Fibroblast of upper back skin (primary cell): ENCODE measurements around the gene TLL2.
"Not testable (repeated sequence)": the region's sequence is repeated elsewhere in the genome, so short reads cannot be mapped to it uniquely, and the experiment has no call there.

Experiments
- DNase-seq: peaks from one replicate; pipeline ENCODE4 v3.0.0-alpha.2; 2013

Gene TLL2

GRCh38 chr10:96513698-96514561 lies at the start of gene TLL2:
TSS of gene TLL2 (minus strand) at chr10:96513926. CDS start at chr10:96513685, 241 bp downstream.
- peak; percentile 87 for DNase-seq

DNA sequence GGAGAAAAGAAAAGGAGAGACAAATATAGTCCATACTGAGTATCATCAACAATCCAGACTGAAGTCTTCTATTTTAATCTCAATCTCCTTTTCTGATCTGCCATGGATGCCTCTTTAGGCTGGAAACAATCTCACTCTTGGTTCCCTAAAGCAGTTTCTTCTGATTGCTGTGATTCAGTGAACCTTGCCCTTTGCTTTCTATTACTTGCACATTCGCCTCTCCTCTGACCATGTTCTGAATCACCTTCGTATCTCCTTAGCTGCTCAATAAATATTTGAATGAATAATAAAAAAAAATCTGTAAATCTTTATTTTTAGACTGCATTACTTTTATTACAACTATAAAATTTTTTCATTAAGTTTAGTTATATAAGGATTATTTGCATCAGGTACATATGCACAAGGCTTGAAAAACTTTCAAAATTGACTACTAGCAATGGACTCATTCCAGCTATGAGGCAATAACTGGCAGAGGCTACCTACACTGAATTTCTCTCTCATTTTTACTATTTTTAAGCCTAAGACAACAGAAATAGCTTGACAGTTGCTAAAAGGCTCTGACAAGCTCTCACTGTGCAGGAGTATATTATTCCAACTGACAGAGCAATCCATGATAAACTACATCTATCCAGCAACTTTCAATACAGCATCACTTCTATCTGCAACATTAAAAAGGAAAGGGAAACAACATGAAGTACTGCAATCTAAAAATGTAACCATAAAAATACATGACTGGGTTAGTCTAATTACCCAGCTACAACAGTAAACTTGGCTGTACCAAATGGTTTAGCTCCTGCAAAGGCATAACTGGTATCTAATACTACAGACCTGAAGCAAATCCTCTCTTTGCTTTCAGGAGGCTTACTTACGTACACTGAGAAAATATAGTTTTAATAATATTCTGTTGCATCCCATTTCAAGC lies 47.5 kb upstream of the TLL2 start:
- peak; percentile 2 for DNase-seq

- DNase-seq = no peak
These were observed 46.8 kb upstream of the TLL2 start for GRCh38 chr10:96560489-96560888.

GRCh38 chr10:96556003-96556402 lies 42.3 kb upstream of the TLL2 start:
- peak; percentile 12 for DNase-seq

GRCh38 chr10:96555330-96555729 lies 41.6 kb upstream of the TLL2 start:
- no peak for DNase-seq

GRCh38 chr10:96548589-96548988 lies 34.9 kb upstream of the TLL2 start:
- DNase-seq = no peak

DNA sequence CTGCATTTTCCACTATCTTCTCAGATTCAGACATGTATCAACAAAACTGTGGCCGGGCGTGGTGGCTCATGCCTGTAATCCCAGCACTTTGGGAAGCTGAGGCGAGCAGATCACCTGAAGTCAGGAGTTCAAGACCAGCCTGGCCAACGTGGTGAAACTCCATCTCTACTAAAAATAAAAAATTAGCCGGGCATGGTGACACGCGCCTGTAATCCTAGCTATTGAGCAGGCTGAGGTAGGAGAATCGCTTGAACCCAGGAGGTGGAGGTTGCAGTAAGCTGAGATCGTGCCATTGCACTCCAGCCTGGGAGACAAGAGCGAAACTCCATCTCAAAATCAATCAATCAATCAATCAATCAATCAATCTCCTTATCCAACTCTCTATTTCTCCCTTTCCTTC lies 31.8 kb upstream of the TLL2 start:
- DNase-seq = not testable (repeated sequence)

DNA sequence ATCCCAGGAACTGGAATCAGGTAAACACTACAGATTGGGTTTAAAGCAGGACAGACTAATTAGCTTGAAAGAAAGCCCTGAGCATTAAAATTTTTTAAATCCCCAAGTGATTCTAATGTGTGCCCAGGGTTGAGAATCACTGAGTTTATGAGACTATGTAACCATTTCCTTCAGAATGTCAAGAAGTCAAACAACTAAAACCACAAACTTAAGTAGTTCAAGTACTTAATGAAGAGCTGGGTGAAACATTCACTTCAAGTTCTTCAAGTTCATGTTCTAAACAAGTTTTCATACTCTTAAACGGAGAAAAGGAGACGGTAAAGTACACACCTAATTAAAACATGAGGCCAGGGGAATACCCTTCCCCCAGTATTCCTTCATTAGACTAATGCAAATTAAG lies 28.2 kb upstream of the TLL2 start:
- DNase-seq = no peak

- DNase-seq = no peak
These were observed 26.5 kb upstream of the TLL2 start for GRCh38 chr10:96540240-96540639.

- DNase-seq = no peak
These were observed 25.0 kb upstream of the TLL2 start for GRCh38 chr10:96538683-96539082.

GRCh38 chr10:96536129-96536528 lies 22.4 kb upstream of the TLL2 start:
- DNase-seq = no peak

GRCh38 chr10:96532523-96532922 lies 18.8 kb upstream of the TLL2 start:
- DNase-seq = no peak

DNA sequence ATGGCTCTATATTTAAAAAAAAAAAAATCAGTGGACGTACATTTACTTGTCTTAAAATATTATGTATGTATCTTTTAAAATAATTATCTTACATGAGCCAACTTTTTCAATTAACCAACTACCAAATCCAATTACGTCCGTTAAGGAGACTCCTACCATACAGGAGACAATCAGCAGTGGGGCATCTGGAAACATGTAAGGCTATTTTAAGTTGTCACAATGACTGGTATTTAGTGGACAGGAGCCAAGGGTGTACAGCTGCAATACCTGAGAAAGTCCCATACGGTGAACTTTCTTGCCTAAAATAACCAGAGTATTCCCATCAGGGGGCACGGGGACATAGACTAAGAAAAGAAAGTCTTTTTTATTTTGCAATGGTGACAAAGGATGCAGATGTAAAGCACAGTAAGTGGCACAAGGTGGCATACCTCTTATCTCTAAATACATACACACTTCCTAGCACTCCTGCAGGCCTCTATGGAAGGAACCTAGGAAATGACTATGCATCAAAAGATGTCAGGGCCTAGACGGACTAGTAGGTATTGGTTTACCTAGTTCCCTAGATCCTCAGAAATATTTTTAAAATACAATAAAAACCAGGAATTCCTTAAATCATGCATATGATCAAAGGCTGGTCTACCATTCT lies 16.0 kb upstream of the TLL2 start:
- no peak for DNase-seq

DNA sequence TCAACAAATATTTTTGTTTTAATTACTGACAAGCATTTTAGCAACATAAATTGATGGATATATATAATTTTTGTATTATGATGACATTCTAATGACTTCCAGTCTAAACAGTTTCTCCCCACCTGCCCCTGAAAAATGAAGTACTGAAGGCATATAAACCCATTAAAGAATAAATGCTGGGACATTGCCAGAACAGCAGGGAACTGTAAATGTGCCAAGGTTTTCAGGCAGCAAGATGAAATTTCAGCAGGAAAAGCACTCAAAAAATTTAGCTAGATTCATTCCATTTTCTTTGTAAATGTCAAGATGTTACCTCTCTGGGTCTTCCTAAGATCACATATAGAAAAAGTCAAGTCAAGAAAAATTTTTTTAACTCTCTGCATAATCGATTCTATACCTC lies 11.0 kb upstream of the TLL2 start:
- no peak for DNase-seq

GRCh38 chr10:96517284-96517683 lies 3.6 kb upstream of the TLL2 start:
- no peak for DNase-seq

GRCh38 chr10:96516337-96516736 lies 2.6 kb upstream of the TLL2 start:
- no peak for DNase-seq

DNA sequence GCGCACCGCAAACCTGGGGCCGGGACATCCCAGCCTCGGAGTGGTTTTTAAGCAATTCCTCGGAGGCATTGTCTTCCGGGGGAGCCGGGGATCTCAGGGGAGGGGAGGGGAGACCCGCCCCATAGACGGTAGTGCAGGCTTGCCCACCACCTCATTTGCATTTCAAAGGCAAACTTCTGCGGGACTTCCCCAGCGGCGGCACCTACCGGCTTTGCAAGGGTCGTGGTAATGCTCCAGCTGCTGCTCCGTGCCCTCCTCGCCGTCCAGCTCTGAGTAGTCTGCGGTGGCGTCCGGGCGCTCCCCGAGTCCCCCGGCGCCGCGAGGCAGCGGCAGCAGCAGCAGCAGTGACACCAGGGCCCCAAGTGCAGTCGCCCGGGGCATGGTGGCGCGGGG lies 425 bp downstream of the TLL2 start:
- DNase-seq = no peak

DNA sequence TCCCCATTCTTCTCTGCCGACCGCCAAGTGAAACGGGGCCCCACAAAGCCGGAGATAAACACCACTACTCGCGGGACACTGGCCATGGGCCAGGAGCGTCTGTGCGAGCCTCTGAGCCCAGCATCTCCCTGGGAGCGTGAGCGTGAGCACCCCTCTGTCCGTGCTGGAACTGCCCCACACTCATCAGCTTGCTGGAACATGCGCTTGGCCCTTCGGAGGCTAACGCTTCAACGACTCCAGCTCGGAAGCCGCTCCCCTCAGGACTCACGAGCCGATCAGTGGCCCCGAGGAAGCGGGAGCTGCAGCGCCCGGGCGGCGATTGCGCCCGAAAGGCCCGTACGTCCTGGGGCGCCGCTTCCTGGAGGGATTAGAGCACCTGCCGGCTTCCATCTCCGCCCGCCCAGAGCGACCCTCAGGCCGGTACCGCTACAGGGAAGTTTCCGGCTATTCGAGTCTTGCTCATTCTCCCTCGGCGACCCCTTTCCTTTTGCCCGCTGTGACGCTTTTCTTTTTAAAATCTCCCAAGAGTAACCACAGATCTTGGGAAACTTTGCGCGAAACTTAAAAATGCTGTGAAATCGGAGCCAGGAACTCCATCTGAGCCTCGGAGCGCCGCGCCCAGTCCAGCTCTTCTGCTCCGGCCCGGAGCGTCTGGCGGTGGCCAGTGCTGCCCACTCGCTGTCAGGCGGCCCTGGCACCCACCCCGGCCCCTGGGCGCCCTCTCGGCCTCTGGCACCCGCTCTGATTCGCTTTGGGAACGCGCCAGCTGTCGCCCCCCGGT lies 1.0 kb downstream of the TLL2 start:
- peak; percentile 10 for DNase-seq

GRCh38 chr10:96511044-96511945 lies 2.4 kb downstream of the TLL2 start:
- peak; percentile 27 for DNase-seq

DNA sequence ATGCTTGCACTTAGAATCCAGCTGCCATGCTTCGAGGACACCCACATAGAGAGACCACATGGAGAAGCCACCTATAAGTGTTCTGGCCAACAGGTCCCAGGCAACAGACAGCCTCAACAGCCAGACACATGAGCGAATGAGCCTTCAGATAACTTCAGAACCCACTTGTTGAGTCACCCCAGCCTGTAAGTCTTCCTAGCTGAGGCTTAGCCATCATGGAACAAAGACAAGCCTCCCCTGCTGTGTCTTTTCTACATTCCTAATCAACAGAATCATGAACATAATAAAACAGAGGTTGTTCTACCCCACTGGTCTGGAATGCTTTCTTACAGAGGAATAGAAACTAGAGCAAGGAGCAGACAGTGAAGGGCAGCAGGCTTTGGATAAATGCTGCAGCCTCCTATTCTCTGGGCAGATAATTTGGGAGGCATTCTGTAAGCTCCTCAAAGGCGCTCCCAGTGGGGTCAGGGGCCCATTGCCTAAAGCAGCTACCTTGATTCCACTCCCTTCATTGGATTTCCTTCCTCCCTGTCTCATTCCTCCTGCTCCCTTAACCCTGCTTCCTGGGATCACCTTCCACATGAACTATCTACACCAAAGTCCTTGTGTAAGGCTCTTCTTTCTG lies 4.6 kb downstream of the TLL2 start:
- DNase-seq = peak; percentile 92

DNA sequence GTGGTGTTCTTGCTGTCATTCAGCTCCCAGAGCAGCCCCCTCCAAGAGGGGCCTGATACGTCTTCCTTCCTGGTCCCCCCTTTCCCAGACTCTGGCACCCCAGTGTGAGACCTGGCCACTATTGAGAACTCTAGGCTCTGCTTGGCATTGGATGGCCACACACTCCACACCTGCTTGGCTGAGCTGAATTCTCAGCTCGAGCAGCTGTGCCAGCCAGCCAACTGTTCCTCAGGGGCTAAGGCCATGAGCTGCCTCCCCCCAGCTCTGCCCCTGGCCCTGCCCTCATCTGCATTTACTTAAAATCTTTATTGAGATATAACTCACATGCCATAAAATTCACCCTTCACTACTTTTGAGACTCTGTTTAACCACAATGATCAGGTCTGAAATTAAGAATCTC lies 6.7 kb downstream of the TLL2 start:
- DNase-seq = no peak
